ENCODE data around the gene APCDD1.
"Not testable (repeated sequence)": the region's sequence is repeated elsewhere in the genome, so short reads cannot be mapped to it uniquely, and the experiment has no call there.

APCDD1 gene

DNA sequence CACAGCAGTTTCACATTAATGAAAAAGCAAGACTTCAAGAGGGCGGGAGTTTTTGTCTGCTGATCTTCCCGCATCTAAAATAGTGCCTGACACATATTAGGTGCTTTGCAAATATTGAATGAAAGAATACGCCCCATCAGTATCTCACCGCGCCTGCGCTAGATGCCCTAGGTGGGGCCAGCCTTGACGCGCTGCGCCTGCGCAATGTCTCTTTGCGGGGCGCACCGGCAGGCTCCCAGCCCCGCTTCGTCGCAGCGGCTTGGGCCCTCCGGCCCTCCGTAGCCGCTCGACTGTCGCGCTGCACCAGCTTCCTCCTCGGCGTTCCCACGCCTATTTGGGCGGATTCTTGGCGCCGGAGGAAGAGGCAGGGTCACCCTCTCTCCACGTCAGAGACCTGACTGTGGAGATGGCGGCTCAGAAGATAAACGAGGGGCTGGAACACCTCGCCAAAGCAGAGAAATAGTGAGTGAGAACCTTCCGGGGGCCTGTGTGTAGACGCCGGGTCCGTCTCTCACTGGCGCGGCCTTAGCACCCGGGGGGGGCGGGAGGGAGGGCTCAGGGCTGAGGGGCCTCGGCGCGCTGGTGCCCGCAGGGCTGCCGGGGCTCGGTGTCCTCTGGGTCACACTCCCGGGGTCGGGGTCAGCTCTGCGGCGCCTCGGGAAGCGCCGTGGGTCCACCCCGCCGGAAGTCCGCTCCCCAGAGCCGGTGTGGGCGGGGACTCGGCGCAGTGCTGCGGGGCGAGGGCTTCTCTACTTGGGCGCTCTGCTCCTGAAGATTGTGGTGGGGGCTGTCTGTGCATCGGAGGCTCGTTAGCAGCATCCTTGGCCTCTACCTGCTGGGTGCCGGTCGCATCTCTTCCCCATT lies 71.5 kb downstream of the APCDD1 start, which contains the start of gene NAPG:
NAPG (plus strand) TSS at position 331 of the 864 bp plus-strand sequence; CDS start at position 407, 76 bp downstream.
- peak; percentile 85 for DNase-seq (ENCODE audit: low read depth)

DNA sequence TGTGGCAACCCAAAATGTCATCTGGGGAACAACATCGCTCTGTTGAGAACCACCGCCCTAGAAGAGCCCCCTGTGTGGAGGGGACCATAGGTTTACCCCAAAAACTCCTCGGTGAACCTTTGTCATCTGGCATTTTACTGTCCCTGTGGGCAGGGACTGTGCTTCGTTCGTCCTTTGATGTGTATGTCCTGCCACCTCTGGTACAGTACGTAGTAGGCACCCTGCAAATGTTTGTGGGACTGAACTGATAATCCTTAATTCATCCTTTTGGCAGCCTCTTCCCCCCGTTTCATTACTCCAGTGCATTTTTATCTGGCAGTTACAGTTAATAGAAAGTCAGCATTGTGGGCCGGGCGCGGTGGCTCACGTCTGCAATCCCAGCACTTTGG lies 72.1 kb downstream of the APCDD1 start:
- DNase-seq (ENCODE audit: low read depth): no peak

DNA sequence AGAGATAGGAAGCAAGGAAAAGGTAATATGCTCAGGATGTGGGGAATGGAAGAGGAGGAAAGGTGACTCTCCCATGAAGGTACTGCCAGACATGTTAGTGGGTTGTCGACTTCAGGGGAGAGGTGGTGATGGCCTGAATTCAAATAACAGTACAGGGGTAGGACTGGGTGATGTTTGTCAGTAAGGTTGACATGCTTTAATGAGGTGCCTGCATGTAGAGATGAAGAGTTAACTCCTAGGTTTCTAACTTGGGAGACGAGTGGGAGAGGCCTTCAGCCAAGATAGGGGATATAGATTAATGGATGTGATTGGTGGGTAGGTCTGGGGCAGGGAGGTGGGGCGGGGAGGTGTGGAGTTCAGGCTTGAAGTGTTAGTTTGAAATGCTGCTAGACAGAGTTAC lies 74.0 kb downstream of the APCDD1 start:
- DNase-seq (ENCODE audit: low read depth): no peak

GRCh38 chr18:10530002-10530401 lies 75.6 kb downstream of the APCDD1 start:
- no peak for DNase-seq (ENCODE audit: low read depth)

DNA sequence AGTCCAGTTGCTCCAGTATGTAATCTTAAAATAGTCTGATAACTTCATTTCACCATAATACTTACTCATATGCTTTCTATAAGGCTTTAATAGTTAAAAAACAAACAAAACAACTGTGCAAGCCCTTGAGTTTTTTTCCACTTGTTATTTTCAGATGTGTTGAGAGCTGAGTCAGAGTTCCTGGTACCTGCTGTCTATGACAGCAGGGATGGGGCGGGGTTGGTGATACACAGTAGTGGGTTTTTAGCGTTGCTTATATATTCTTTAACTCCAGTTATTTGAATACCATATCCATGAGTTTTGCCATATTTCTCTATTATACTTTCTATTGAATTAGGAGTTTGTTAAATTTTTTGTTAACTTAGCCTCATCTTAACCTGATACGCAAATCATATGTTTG lies 76.4 kb downstream of the APCDD1 start:
- DNase-seq (ENCODE audit: low read depth): peak; percentile 24

GRCh38 chr18:10533111-10533510 lies 78.7 kb downstream of the APCDD1 start:
- DNase-seq (ENCODE audit: low read depth): no peak

DNA sequence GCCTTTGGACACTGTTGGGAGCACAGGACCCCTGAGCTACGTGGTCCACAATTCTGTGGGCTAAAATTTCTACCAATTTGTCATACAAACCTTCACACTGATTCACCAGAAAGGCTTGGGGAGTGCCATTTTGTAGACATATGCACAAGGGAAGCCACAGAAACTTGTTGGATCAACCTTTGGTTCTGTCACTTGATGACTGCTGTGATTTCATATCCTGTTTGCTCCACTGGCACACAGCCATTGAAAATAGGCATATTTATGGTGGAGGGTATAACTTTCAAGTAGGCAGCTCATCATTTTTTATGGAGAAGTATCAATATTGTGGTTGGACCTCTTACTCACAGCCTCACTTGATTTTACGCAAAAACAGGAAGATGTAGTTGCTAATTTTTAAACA lies 81.8 kb downstream of the APCDD1 start:
- no peak for DNase-seq (ENCODE audit: low read depth)

- DNase-seq (ENCODE audit: low read depth): no peak
These were observed 83.3 kb downstream of the APCDD1 start for GRCh38 chr18:10537765-10538164.

- not testable (repeated sequence) for DNase-seq (ENCODE audit: low read depth)
These were observed 84.7 kb downstream of the APCDD1 start for GRCh38 chr18:10539124-10539523.

All from stimulated activated CD4-positive, alpha-beta T cell treated with anti-CD3 and anti-CD28 coated beads, Interleukin-2, amount 100 ng/mL, for 4 hours (primary cell).